GM12865 (cell line): ENCODE results near the gene SH3PXD2A.

Source experiments
- DNase-seq: peaks from one replicate; pipeline ENCODE4 v3.0.0; 2010; ENCODE audit warnings: low read depth
- H3K4me3 ChIP-seq: 2 replicates; pipeline ENCODE4 v1.5.1; 2011; ENCODE audit warnings: mild to moderate bottlenecking, low read depth, low read length, control low read depth
- CTCF ChIP-seq: IDR thresholded peaks from 2 replicates; pipeline ENCODE4 v1.5.1; 2011; ENCODE audit warnings: low read length, control low read depth, low read depth, inconsistent platforms; ENCODE audit not compliant: insufficient read depth; ENCODE audit errors: missing control alignments

Gene SH3PXD2A

DNA sequence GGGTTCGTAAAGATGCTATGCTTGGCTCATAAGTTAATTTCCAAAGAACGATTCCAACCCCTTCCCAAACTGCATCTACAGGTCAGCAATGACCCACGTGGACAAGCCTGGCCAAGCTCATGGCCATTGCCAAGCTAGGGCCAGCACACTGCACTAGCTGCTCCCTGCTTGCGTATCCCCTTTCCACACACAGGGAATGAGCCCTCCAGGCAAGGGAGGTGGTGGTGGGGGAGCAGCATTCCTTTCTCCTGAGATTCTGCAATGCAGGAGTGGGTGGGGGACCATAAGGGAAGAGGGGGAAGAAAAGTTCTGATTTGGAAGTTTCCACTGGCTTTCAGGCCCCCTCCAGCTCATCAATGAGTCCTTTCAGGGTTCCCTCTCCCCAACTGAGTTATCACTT, 56.0 kb downstream of the SH3PXD2A start:
- DNase-seq = no peak
- no peak overlapping the region for H3K4me3 ChIP-seq
- no peak for TF ChIP-seq CTCF

- no peak for TF ChIP-seq CTCF
- DNase-seq = no peak
- H3K4me3 ChIP-seq = no peak overlapping the region
These were observed 56.9 kb downstream of the SH3PXD2A start for GRCh38 chr10:103798511-103798910.

GRCh38 chr10:103797857-103798256, 57.5 kb downstream of the SH3PXD2A start:
- no peak overlapping the region for H3K4me3 ChIP-seq
- DNase-seq = no peak
- TF ChIP-seq CTCF = no peak

GRCh38 chr10:103795634-103796270, 59.6 kb downstream of the SH3PXD2A start:
- no peak for DNase-seq
- no peak for TF ChIP-seq CTCF
- H3K4me3 ChIP-seq = no peak overlapping the region

- no peak for TF ChIP-seq CTCF
- DNase-seq = no peak
- no peak overlapping the region for H3K4me3 ChIP-seq
These were observed 60.4 kb downstream of the SH3PXD2A start for GRCh38 chr10:103794996-103795395.

DNA sequence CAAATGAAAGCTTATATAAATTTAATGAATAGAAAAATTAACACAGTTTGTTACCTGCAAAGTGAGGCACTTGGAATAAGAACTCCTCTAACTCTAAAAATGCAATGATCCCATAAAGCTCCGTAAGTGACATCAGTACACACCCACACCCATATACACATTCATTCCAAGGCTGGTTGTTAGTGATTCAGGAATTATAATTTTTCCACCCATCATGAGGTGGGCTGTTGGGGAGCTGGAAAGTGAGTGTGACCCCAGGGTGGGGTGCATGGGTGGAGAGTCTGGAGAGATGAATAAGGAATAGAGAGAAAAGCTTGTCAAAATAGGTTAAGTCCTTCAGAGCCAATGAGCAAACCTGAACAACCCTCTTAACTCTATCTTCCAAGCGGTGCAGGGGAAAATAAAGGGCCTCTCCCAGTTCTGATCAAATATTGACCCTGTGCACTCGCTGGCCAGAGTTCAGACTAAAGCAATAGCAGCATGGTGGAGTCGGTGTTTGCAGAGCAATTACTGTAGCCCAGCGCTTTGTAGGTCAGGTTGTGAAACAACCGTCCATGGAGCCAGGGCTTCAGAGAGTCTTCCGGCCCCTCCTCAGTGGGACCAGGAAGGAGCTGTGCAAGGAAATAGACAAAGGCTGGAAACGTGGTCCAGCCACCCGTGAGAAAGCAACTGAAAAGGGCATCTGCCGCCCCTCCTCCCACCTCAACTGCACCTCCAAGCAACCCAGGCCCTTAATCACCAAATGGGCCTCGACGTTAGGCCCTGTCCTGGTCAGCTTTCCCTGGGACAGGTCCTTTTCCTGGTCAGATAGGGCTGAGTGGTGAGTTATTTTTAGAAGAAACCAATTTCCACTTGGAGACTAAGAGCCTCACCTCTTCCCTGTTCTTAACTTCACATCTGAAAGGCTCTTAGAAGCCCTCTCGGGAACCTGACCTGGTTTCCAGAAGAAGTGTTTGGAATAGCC, 61.2 kb downstream of the SH3PXD2A start:
- H3K4me3 ChIP-seq = no peak overlapping the region
- no peak for DNase-seq
- TF ChIP-seq CTCF = no peak

- DNase-seq = no peak
- H3K4me3 ChIP-seq = no peak overlapping the region
- TF ChIP-seq CTCF = no peak
These were observed 61.9 kb downstream of the SH3PXD2A start for GRCh38 chr10:103793429-103793828.
